AG20443 (cell line): ENCODE data around the gene NPEPPS.

Source experiments
- DNase-seq: peaks from one replicate; pipeline ENCODE4 v3.0.0; 2012; ENCODE audit warnings: low spot score, mixed read lengths

NPEPPS gene

DNA sequence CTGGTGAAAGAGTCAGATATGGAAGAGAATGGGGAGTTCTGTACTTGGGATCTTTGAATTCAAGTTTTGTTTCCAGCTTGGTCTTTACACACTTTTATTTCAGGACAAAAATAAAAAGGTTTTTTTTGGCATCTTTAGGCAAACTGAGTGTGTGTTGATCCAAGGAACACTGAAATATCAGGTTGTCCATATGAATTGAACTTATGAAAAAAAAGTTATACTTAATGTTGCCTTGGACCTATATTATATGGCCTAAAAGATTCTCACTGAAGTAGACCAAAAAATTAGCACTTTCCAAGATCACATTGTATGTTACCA, 133.7 kb downstream of the NPEPPS start:
- DNase-seq = no peak

DNA sequence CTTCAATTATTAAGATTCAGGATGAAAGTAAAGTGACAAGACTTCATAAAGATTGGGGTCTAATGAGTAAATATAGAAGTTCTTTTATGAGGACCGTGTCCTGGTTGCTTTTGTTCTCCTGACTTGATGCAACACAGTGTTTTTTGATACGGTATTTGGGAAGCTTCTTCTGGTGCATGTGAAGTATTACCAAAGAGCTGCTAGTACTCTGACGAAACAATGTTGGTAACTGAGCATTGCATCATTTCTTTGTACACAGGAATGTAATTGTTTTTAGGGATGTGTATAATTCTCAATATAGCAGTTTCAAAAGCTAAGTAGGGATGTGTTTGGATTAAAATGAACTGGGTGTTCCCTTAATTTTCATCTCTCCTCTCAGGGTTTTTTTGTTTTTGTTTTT, 134.7 kb downstream of the NPEPPS start:
- DNase-seq = peak; percentile 29

DNA sequence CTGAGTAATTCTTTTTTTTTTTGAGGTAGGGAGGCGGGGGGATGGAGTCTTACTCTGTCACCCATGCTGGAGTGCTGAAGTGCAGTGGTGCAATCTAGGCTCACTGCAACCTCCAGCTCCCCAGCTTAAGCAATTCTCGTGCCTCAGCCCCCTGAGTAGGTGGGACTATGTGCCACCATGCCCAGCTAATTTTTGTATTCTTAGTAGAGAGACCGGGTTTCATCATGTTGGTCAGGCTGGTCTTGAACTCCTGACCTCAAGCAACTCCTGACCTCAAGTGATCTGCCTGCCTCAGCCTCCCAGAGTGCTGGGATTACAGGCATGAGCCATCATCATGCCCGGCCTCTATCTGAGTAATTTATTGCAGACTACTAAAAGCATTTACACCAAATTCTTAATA, 138.2 kb downstream of the NPEPPS start:
- no peak for DNase-seq

DNA sequence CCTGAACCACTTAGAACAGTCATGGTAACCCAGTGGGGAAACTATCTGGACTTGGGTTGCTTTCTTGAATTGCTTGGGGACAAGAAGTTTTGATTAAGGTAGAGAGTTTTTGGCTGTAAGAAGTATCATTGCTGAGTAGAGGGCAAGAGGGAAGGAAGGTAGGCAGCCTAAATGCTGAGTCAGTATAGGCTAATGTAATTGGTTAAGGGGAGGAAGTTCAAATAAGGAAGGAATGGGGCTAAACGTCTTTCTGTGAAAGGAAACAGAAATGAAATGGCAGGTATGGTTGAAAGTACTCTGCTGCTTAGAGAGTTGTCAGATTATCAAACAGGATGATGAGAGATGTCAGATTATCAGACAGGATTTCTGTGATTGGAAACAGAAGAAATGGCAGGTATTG, 139.2 kb downstream of the NPEPPS start:
- no peak for DNase-seq
